Suprapubic skin (tissue), 4 donors: ENCODE results near the gene AKR1E2.

ENCODE experiments used
- CTCF ChIP-seq, 2 donors: fragments of 200-600 bp in 1 of 2; fragments of 450-650 bp in 1 of 2; sonication (generic) in 1 of 2; IDR thresholded peaks; one replicate each; pipeline ENCODE4 v1.5.1; 2016 to 2019; ENCODE audit warnings: antibody characterized with exemption in 2 of 2, mild to moderate bottlenecking in 1 of 2, moderate library complexity in 1 of 2
- EP300 ChIP-seq: sonication (generic); formaldehyde crosslinking; IDR thresholded peaks from one replicate; pipeline ENCODE4 v1.6.1; 2017; ENCODE audit warnings: antibody characterized with exemption
- POLR2A ChIP-seq, 2 donors: fragments of 450-650 bp; IDR thresholded peaks; one replicate each; pipeline ENCODE4 v1.6.1; 2017; ENCODE audit warnings: antibody characterized with exemption in 2 of 2, mild to moderate bottlenecking in 2 of 2, moderate library complexity in 2 of 2
- POLR2AphosphoS5 ChIP-seq, 3 donors: sonication (generic); formaldehyde crosslinking; IDR thresholded peaks; one replicate each; pipeline ENCODE4 v1.6.1; 2017; ENCODE audit warnings: antibody characterized with exemption in 3 of 3

GRCh38 chr10:4888236-4888635, 62.2 kb downstream of the AKR1E2 start:
- TF ChIP-seq CTCF (IDR thresholded peaks at IDR 0.05) (no peak), POLR2A (IDR thresholded peaks at IDR 0.05) (no peak), POLR2AphosphoS5 (IDR thresholded peaks at IDR 0.05) (no peak), EP300 (no peak)
